Measurements from ENCODE around the gene MAP6. TPM values are rescaled to one million over a fixed set of nuclear protein-coding genes. Genes with fewer than 3 reads are reported as not detected.

The MAP6 gene
- total RNA-seq, 1 donor from 2014 or later: 6.9 TPM

DNA sequence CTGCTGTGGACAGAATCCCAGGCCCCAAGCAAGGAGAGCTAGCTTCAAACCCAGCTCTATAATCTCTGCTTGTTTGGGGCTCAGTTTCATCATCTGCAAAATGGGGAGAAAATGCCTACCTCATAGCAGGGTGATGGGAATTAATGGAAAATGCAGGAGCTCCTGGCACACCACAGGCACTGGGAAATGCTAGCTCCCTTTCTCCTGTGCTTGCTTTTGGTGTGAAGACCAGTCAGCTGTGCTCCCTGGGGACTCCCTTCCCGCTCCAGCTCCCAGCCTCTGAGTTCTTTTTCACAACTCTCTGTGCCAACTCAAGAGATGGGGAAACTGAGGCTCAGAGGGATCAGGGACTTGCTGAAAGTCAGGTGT, 115.0 kb downstream of the MAP6 start:
- Histone ChIP-seq H3K27me3 (no peaks in the 10 kb centered on the region), H3K4me1 (peaks cover 41% of the 10 kb centered on the region), H3K27ac (peak overlapping the region; percentile 84), H3K9me3 (no peaks in the 10 kb centered on the region), H3K36me3 (no peaks in the 10 kb centered on the region), H3K4me3 (no peak overlapping the region)
- intact Hi-C loops (cut with DNase I): loop anchor here (10.0 kb wide), 1 partner anchor 111 kb away; the partner anchor contains the start of gene MAP6
- TF ChIP-seq, protein P1, sequence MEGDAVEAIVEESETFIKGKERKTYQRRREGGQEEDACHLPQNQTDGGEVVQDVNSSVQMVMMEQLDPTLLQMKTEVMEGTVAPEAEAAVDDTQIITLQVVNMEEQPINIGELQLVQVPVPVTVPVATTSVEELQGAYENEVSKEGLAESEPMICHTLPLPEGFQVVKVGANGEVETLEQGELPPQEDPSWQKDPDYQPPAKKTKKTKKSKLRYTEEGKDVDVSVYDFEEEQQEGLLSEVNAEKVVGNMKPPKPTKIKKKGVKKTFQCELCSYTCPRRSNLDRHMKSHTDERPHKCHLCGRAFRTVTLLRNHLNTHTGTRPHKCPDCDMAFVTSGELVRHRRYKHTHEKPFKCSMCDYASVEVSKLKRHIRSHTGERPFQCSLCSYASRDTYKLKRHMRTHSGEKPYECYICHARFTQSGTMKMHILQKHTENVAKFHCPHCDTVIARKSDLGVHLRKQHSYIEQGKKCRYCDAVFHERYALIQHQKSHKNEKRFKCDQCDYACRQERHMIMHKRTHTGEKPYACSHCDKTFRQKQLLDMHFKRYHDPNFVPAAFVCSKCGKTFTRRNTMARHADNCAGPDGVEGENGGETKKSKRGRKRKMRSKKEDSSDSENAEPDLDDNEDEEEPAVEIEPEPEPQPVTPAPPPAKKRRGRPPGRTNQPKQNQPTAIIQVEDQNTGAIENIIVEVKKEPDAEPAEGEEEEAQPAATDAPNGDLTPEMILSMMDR (IDR thresholded peaks at IDR 0.05): no peak
- TF ChIP-seq POLR2AphosphoS5 (IDR thresholded peaks at IDR 0.05; ENCODE audit: insufficient read depth in 1 of 2, low read depth in 1 of 2): no peak
- DNase-seq (ENCODE audit: extremely low spot score in 2 of 2): no peak

DNA sequence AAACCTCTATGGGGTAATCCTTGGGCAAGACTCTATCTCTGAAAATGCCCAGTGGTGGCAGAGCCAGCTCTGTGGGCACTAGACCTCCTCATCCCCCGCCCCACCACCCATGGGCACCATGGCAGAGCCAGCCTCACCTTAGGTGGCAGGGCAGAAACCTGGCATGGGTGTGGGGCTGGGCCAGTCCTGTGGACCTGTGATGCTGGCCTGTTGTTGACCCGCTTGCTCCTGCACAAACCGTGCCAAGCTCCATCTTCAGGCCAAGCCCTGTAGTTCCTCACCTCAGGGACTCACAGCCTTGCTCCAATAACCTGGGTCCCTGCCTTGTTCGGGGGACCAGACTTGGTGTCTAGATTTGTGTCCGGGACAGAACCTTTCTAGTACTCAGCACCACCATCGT, 115.7 kb downstream of the MAP6 start:
- intact Hi-C loops (cut with DNase I): loop anchor here (10.0 kb wide), 1 partner anchor 112 kb away; the partner anchor contains the start of gene MAP6
- Histone ChIP-seq H3K27ac (peak overlapping the region; percentile 84), H3K27me3 (no peaks in the 10 kb centered on the region), H3K36me3 (no peaks in the 10 kb centered on the region), H3K4me3 (no peak overlapping the region), H3K4me1 (peaks cover 34% of the 10 kb centered on the region), H3K9me3 (no peaks in the 10 kb centered on the region)
- DNase-seq (ENCODE audit: extremely low spot score in 2 of 2): no peak
- TF ChIP-seq, protein P1 (IDR thresholded peaks at IDR 0.05): no peak
- no peak for TF ChIP-seq POLR2AphosphoS5 (IDR thresholded peaks at IDR 0.05; ENCODE audit: insufficient read depth in 1 of 2, low read depth in 1 of 2)
- no peak for TF ChIP-seq POLR2A (IDR thresholded peaks at IDR 0.05)

DNA sequence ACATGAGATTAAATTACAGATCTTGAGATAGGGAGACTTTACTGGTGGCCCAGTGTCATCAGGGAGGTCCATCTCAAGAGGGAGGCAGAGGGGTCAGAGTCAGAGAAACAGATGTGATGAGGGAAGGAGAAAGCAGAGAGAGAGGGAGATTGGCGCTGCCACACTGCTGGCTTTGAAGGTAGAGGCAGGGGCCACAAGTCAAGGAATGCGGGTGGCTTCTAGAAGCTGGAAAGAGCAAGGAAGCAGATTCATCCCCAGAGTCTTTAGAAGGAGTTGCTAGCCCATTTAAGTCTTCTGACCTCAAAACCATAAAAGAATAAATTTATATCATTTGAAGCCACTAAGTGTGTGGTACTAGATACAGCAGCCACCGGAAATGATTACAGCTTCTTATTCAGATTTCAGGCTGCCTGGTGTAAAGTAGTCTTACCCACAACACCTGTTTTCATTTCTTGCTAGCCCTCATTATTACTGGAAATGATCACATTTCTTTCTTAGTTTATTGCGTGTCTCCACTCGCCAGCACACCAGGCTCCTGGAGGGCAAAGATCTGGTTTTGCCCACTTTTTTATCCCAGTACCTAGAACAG, 119.4 kb downstream of the MAP6 start:
- intact Hi-C loops (cut with DNase I): loop anchor here (5.0 kb wide), 1 partner anchor 33 kb away; no protein-coding TSS in a partner anchor
- Histone ChIP-seq H3K4me1 (peaks cover 9% of the 10 kb centered on the region), H3K27me3 (no peaks in the 10 kb centered on the region), H3K4me3 (no peak overlapping the region), H3K36me3 (no peaks in the 10 kb centered on the region), H3K9me3 (no peaks in the 10 kb centered on the region), H3K27ac (no peak overlapping the region)
- DNase-seq (ENCODE audit: extremely low spot score in 2 of 2): no peak
- no peak for TF ChIP-seq POLR2A (IDR thresholded peaks at IDR 0.05)

DNA sequence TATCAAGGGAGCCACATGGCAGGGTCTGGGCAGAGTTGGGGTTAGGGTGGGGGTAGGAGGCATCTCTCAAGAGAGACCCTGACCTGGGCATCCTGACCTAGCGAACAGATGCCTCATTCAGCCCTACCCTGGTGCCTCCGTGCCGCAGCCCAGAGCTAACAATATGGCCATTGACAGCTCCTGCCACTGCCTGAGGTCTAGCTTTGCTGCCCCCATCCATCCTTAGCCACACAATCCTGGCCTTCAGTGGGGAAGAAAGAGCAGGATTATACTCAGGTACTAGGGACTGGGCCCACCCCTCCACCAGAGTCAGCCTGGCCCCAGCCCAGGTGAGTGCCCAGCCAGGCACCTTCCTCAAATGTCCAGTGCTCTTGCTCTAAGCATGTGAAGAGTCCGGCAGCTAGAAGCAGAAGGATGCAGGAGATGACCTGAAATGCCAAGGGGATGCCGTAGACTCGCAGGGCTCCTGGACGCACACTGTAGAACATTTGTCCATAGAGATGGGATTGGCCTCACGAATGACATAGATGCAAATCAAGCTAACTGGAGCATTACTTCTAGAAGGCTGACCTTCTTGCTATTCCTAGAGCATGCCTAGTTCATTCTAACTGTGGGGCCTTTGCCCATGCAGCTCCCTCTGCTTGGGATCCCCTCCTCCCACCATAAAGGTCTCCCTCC, 120.1 kb downstream of the MAP6 start:
- TF ChIP-seq POLR2AphosphoS5 (IDR thresholded peaks at IDR 0.05; ENCODE audit: insufficient read depth in 1 of 2, low read depth in 1 of 2) (no peak), POLR2A (IDR thresholded peaks at IDR 0.05) (no peak)
- TF ChIP-seq, protein P1 (IDR thresholded peaks at IDR 0.05): no peak
- Histone ChIP-seq H3K36me3 (no peaks in the 10 kb centered on the region), H3K4me3 (no peak overlapping the region), H3K27ac (no peak overlapping the region), H3K4me1 (peaks cover 3% of the 10 kb centered on the region), H3K9me3 (no peaks in the 10 kb centered on the region), H3K27me3 (no peaks in the 10 kb centered on the region)
- DNase-seq (ENCODE audit: extremely low spot score in 2 of 2): no peak
- intact Hi-C loops (cut with DNase I): loop anchor here (5.0 kb wide), 1 partner anchor 34 kb away; no protein-coding TSS in a partner anchor

DNA sequence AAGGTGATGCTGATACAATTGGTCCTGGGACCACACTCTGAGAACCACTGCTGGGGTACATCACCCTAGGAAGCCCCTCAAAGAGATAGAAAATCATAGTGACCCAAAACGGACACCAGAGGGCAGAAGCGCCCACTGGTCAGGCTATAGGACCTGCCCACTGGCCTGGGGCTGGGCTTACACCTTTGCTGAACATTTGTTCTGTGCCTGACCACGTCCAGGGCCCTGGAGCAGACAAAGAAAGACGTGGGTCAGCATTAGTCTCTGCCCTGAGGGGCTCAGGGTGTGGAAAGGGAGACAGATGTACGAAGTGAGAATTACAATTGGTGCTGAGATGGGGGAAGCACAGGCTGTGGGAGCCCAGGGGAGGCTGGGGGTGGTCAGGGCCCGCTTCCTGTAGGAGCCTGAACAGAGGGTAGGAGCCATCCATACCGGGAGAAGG, 121.2 kb downstream of the MAP6 start:
- no peak for DNase-seq (ENCODE audit: extremely low spot score in 2 of 2)

More for the DNA sequence above, 121.2 kb downstream of the MAP6 start:
- Histone ChIP-seq H3K36me3 (no peaks in the 10 kb centered on the region), H3K4me1 (no peaks in the 10 kb centered on the region), H3K4me3 (no peak overlapping the region), H3K27ac (no peak overlapping the region), H3K27me3 (no peaks in the 10 kb centered on the region), H3K9me3 (no peaks in the 10 kb centered on the region)
- intact Hi-C loops (cut with DNase I): loop anchor here (5.0 kb wide), 1 partner anchor 35 kb away; no protein-coding TSS in a partner anchor
- TF ChIP-seq, protein P1 (IDR thresholded peaks at IDR 0.05): peak; percentile 82 to 96 (median 90)
- TF ChIP-seq POLR2AphosphoS5 (IDR thresholded peaks at IDR 0.05; ENCODE audit: insufficient read depth in 1 of 2, low read depth in 1 of 2): no peak
